NCI-H146 treated with DMSO at 0.1 percent for 48 hours (cell line): ENCODE data around the gene IGSF9B.

Experiments
- DNase-seq: peaks from one replicate; lab custom pipeline; 2025; ENCODE audit not compliant: unreplicated experiment; lab: John Stamatoyannopoulos, UW

IGSF9B gene

DNA sequence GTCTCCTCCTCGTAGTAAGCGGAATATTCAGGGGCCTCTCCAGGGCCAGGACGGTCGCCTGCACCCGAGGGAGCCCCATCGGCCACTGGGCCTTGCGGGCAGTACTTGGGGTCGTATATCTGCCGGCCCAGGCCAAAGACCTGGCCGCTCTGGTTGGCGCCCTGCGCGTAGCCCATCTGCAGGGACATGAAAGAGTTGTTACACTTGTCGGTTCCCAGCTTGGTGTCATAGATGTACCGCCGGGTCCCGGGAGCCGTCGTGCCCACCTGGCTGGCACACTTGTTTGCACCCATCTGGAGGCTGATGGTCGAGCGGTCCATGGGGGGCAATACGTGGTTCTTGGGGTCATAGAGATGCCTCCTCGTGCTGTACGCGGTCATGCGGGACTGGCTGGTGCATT is 92.0 kb downstream of the IGSF9B start:
- no peak for DNase-seq

GRCh38 chr11:133860151-133860550 is 96.6 kb downstream of the IGSF9B start:
- DNase-seq = no peak
